Osteoblast (primary cell): Measurements from ENCODE around the gene AUTS2. TPM values are rescaled to one million over a fixed set of nuclear protein-coding genes. Genes with fewer than 3 reads are reported as not detected.

Experiments used
- DNase-seq: peaks from one replicate; pipeline ENCODE4 v3.0.0; 2011; ENCODE audit warnings: low spot score, mixed read lengths; ENCODE audit not compliant: insufficient read length; ENCODE audit errors: missing footprints
- H2AFZ ChIP-seq: 2 replicates; pipeline ENCODE4 v1.6.0; 2011; ENCODE audit warnings: mild to moderate bottlenecking, low read length
- H3K27ac ChIP-seq: 2 replicates; pipeline ENCODE4 v1.5.1; 2011; ENCODE audit warnings: mild to moderate bottlenecking, low read depth, low read length, moderate library complexity
- H3K27me3 ChIP-seq: 2 replicates; pipeline ENCODE4 v1.6.0; 2012; ENCODE audit warnings: mild to moderate bottlenecking, control low read depth, inconsistent platforms, low read length, moderate library complexity; ENCODE audit not compliant: insufficient read depth
- H3K36me3 ChIP-seq: 2 replicates; pipeline ENCODE4 v1.5.1; 2011; ENCODE audit warnings: mild to moderate bottlenecking, low read length, control low read depth, moderate library complexity; ENCODE audit not compliant: insufficient read depth
- H3K4me1 ChIP-seq: 2 replicates; pipeline ENCODE4 v1.5.1; 2011; ENCODE audit warnings: mild to moderate bottlenecking, low read length, control low read depth, moderate library complexity; ENCODE audit not compliant: insufficient read depth
- H3K4me2 ChIP-seq: 2 replicates; pipeline ENCODE4 v1.6.0; 2011; ENCODE audit warnings: mild to moderate bottlenecking, low read length; ENCODE audit not compliant: insufficient read depth
- H3K4me3 ChIP-seq: fragments of 200-600 bp; sonication (generic); 3 replicates; pipeline ENCODE4 v1.5.1; 2012; ENCODE audit warnings: mild to moderate bottlenecking, low read length, inconsistent platforms; ENCODE audit not compliant: insufficient read depth
- H3K79me2 ChIP-seq: 2 replicates; pipeline ENCODE4 v1.6.0; 2012; ENCODE audit warnings: mild to moderate bottlenecking, low read length, control low read depth, inconsistent platforms; ENCODE audit not compliant: insufficient read depth
- H3K9me3 ChIP-seq: 2 replicates; pipeline ENCODE4 v1.5.1; 2011; ENCODE audit warnings: low read depth, low read length, control low read depth
- H4K20me1 ChIP-seq: 2 replicates; pipeline ENCODE4 v1.6.0; 2012; ENCODE audit warnings: mild to moderate bottlenecking, low read length, control low read depth; ENCODE audit not compliant: insufficient read depth
- total RNA-seq: library from RNA; depleted of rRNA; stranded (reverse); fragments of >200 nt; gene quantifications from 2 replicates; pipeline ENCODE4 v1.2.3, GENCODE V29; 2012
- TF ChIP-seq, protein P1 (sequence below): IDR thresholded peaks from 2 replicates; pipeline ENCODE4 v1.5.1; 2011; ENCODE audit warnings: mild to moderate bottlenecking, low read depth, low read length, moderate library complexity; ENCODE audit errors: extremely low read depth

Gene AUTS2
- total RNA-seq, 1 donor: 15.2 TPM

DNA sequence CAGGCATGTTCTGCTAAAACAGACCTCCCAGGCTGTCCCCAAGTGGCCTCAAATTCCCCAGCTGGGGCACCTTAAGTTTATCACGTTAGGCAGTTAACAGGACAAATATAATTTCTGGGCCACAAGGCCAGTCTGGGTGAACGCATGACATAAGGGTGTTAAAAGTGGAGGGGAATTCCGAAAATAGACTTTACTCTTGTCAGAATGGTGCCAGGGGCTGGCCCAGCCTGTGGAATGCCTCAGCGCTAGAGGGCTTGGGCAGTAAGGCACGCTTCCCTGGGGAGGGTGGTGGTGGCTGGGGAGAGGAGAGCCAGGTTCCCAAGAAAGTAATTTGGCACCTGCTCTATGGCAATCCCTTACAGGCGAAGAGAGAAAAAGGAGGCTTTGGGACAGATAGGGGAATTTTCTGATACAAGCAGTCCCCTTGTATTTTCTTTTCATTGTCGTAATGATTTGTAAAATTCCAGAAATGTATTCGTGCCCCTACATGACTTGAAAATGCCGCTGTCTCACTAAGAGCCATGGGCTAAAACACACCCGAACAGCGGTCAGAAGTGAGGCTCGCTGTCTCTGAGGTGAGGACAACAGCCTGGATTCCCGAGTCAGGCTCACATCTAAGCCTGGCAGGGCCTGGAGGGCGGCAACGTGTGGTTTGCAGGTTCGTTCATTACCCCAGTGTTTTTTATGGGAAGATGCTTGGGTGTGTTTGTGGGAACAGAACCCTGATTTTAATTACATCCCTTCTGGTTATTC lies 1070.5 kb downstream of the AUTS2 start:
- H3K9me3 ChIP-seq: no peaks in the 10 kb centered on the region
- H3K4me2 ChIP-seq: no peak overlapping the region
- no peaks in the 10 kb centered on the region for H3K4me1 ChIP-seq
- H2AFZ ChIP-seq: no peak overlapping the region
- peak; percentile 25 for DNase-seq
- no peaks in the 10 kb centered on the region for H3K79me2 ChIP-seq
- no peaks in the 10 kb centered on the region for H3K36me3 ChIP-seq
- H3K4me3 ChIP-seq: no peak overlapping the region
- TF ChIP-seq, protein P1, sequence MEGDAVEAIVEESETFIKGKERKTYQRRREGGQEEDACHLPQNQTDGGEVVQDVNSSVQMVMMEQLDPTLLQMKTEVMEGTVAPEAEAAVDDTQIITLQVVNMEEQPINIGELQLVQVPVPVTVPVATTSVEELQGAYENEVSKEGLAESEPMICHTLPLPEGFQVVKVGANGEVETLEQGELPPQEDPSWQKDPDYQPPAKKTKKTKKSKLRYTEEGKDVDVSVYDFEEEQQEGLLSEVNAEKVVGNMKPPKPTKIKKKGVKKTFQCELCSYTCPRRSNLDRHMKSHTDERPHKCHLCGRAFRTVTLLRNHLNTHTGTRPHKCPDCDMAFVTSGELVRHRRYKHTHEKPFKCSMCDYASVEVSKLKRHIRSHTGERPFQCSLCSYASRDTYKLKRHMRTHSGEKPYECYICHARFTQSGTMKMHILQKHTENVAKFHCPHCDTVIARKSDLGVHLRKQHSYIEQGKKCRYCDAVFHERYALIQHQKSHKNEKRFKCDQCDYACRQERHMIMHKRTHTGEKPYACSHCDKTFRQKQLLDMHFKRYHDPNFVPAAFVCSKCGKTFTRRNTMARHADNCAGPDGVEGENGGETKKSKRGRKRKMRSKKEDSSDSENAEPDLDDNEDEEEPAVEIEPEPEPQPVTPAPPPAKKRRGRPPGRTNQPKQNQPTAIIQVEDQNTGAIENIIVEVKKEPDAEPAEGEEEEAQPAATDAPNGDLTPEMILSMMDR: no peak
- no peaks in the 10 kb centered on the region for H4K20me1 ChIP-seq
- no peak overlapping the region for H3K27ac ChIP-seq
- no peaks in the 10 kb centered on the region for H3K27me3 ChIP-seq

DNA sequence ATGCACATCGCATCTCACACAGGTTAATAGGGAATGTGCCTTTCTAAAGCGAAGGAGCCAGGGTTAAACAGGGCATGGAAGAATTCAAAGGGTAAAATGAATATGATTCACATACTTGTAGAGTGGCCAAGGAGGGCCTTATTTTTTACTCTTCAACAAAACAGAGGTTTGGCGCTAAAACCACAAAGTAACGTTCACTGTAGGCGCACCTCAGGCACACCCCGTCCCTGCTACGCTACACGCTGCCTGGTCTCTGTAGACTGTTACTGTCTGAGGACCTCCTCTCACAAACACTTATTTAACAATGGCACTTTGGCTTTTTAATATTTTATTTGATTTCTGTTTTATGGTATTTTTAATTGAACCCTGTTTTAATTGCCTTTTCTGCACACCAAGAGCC lies 1071.6 kb downstream of the AUTS2 start:
- no peak overlapping the region for H3K4me2 ChIP-seq
- no peaks in the 10 kb centered on the region for H4K20me1 ChIP-seq
- no peak overlapping the region for H3K4me3 ChIP-seq
- DNase-seq: no peak
- H3K4me1 ChIP-seq: no peaks in the 10 kb centered on the region
- no peak overlapping the region for H2AFZ ChIP-seq
- H3K27ac ChIP-seq: no peak overlapping the region
- TF ChIP-seq, protein P1: no peak
- no peaks in the 10 kb centered on the region for H3K9me3 ChIP-seq
- H3K79me2 ChIP-seq: no peaks in the 10 kb centered on the region
- no peaks in the 10 kb centered on the region for H3K36me3 ChIP-seq
- no peaks in the 10 kb centered on the region for H3K27me3 ChIP-seq

DNA sequence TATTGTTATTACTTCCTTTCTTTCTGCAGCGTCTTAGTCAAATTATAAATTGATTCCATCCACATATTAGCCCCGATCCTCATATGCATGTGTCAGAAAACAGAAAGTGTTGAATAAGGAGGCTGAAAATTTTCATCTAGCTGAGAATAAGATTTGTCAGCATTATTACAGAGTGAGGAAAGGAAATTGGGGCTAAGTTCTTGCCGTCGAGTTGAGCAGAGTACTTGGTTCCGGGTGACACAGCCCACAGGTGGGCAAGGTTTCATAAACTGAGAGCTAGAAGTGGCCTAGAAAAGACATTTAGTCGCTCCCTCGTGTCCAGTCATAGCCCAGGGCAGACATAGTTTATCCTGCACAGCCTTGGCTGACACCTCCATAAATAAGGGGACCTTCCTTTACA lies 1072.0 kb downstream of the AUTS2 start:
- Histone ChIP-seq H3K4me2 (no peak overlapping the region), H3K9me3 (no peaks in the 10 kb centered on the region), H3K27me3 (no peaks in the 10 kb centered on the region), H4K20me1 (no peaks in the 10 kb centered on the region), H2AFZ (no peak overlapping the region), H3K27ac (no peak overlapping the region), H3K36me3 (no peaks in the 10 kb centered on the region), H3K79me2 (no peaks in the 10 kb centered on the region), H3K4me1 (no peaks in the 10 kb centered on the region), H3K4me3 (no peak overlapping the region)
- TF ChIP-seq, protein P1: no peak
- DNase-seq: no peak

DNA sequence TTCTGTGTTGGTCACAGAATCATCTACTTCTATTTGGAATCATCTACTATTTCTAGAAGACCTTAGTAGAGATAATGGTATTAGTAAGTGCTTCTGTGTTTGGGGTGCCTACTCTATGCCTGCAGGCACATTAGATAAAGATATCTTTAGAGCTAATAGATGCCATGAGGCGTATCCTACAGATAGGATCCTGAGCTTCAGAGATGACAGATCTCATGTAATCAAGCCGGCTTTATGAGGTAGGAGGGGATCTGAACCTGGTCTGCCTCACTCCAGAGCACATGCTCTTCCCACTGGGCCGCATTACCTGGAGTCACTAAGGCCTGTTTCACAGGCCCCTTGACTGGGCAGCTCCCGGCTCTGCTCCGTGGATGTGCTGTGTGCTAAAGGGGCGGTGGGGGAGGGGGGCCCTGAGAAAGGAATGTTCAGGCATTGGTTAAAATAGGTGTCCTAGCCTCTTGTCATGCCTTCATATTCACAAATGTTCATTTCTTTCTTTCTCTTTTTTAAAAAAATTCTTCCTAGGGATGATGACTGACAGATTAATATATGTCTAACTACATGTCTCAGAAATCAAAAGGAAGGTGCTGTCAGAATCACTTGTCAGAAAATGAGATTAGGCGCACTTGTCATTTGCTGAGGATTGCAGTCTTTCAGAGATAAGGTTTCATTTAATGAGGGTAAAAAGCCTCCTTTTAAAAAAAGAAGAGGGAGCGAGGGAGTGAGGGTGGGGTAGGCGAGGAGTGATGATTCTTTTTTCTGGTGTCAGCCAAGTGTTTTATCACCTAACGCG lies 1075.7 kb downstream of the AUTS2 start:
- Histone ChIP-seq H3K4me3 (no peak overlapping the region), H3K36me3 (no peaks in the 10 kb centered on the region), H2AFZ (no peak overlapping the region), H3K4me2 (no peak overlapping the region), H4K20me1 (no peaks in the 10 kb centered on the region), H3K4me1 (peaks cover 6% of the 10 kb centered on the region), H3K27ac (no peak overlapping the region), H3K79me2 (no peaks in the 10 kb centered on the region), H3K27me3 (no peaks in the 10 kb centered on the region), H3K9me3 (no peaks in the 10 kb centered on the region)
- TF ChIP-seq, protein P1: no peak
- DNase-seq: no peak
